ENCODE data around the gene TSPAN14. TPM values are rescaled to one million over a fixed set of nuclear protein-coding genes. Genes with fewer than 3 reads are reported as not detected.

The TSPAN14 gene
- total RNA-seq, 1 experiment from 2014 or later: not detected

- TF ChIP-seq EZH2 (IDR thresholded peaks at IDR 0.05; ENCODE audit: low read length, unreplicated experiment) (no peak), EZH2phosphoT487 (IDR thresholded peaks at IDR 0.05; ENCODE audit: borderline replicate concordance, low read length) (no peak)
- no peaks in the 10 kb centered on the region for H3K4me1 ChIP-seq (ENCODE audit: insufficient read depth, low read length)
- no TSS peak for BruUV-seq (replicated peaks)
- DNase-seq (no peak), ATAC-seq (no peak)
- H3K9me2 ChIP-seq (replicated peaks; ENCODE audit: low read length): no peaks in the 10 kb centered on the region
- no peak overlapping the region for H2AFZ ChIP-seq (ENCODE audit: low read length)
- no peaks in the 10 kb centered on the region for H3K27me3 ChIP-seq (ENCODE audit: low read length)
- no peak overlapping the region for H3K9ac ChIP-seq (ENCODE audit: low read length)
- no peaks in the 10 kb centered on the region for H4K20me1 ChIP-seq (ENCODE audit: low read length)
- H3K79me2 ChIP-seq (ENCODE audit: low read length): no peaks in the 10 kb centered on the region
- H3K4me2 ChIP-seq (ENCODE audit: low read length): no peak overlapping the region
- H3F3A ChIP-seq (ENCODE audit: low read length, unreplicated experiment): no peaks in the 10 kb centered on the region
- no peaks in the 10 kb centered on the region for H3K9me3 ChIP-seq (ENCODE audit: low read length)
- H3K27ac ChIP-seq (ENCODE audit: low read length): no peak overlapping the region
- POLR2A ChIA-PET (ENCODE audit: unreplicated experiment): no interaction called here
- H3K36me3 ChIP-seq (ENCODE audit: low read depth, low read length): no peaks in the 10 kb centered on the region
- intact Hi-C loops (cut with micrococcal nuclease): no loop called here
- no peak overlapping the region for H3K4me3 ChIP-seq (ENCODE audit: low read length)
- CTCF ChIA-PET: no interaction called here
Observed at GRCh38 chr10:80504158-80504811, 50.2 kb downstream of the TSPAN14 start.

DNA sequence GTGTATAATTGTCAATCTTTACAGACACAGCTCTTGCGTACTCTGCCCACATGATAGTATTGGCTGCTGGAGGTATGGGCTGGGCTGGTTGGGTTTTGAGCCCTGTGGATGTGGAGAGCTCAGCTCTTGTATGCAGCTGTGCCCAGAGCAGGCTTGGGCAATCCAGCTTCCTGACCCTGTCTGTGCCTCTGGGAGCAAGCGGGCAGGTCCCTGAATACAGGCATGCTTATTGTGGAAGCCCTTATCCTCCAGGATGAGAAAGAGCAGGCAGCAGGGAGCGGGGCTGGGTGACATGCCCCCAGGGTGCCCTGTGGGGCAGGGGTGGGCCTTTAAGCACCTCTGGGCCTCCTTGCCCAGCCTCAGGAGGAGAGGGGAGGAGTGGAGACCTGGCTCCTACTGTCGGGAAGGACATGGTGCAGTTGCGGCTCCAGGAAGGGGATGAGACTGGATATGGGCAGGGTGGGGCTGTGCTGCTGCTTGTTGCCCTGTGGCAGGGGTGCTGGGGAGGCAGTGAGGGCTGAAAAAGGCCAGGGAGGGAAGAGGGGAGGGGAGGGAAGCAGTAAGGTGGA is 50.9 kb downstream of the TSPAN14 start:
- H3K4me3 ChIP-seq (ENCODE audit: low read length): no peak overlapping the region
- no peak overlapping the region for H3K27ac ChIP-seq (ENCODE audit: low read length)
- H3K4me2 ChIP-seq (ENCODE audit: low read length): no peak overlapping the region
- no peak for DNase-seq
- BruUV-seq (replicated peaks): no TSS peak
- no peaks in the 10 kb centered on the region for H3K36me3 ChIP-seq (ENCODE audit: low read depth, low read length)
- TF ChIP-seq, protein P1, sequence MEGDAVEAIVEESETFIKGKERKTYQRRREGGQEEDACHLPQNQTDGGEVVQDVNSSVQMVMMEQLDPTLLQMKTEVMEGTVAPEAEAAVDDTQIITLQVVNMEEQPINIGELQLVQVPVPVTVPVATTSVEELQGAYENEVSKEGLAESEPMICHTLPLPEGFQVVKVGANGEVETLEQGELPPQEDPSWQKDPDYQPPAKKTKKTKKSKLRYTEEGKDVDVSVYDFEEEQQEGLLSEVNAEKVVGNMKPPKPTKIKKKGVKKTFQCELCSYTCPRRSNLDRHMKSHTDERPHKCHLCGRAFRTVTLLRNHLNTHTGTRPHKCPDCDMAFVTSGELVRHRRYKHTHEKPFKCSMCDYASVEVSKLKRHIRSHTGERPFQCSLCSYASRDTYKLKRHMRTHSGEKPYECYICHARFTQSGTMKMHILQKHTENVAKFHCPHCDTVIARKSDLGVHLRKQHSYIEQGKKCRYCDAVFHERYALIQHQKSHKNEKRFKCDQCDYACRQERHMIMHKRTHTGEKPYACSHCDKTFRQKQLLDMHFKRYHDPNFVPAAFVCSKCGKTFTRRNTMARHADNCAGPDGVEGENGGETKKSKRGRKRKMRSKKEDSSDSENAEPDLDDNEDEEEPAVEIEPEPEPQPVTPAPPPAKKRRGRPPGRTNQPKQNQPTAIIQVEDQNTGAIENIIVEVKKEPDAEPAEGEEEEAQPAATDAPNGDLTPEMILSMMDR (conservative IDR thresholded peaks at IDR 0.05; ENCODE audit: low read depth, low read length): no peak
- TF ChIP-seq EZH2phosphoT487 (IDR thresholded peaks at IDR 0.05; ENCODE audit: borderline replicate concordance, low read length): no peak
- TF ChIP-seq EZH2 (IDR thresholded peaks at IDR 0.05; ENCODE audit: low read length, unreplicated experiment): no peak
- no peaks in the 10 kb centered on the region for H4K20me1 ChIP-seq (ENCODE audit: low read length)
- H2AFZ ChIP-seq (ENCODE audit: low read length): no peak overlapping the region
- H3K9ac ChIP-seq (ENCODE audit: low read length): no peak overlapping the region
- ATAC-seq: no peak
- no peaks in the 10 kb centered on the region for H3F3A ChIP-seq (ENCODE audit: low read length, unreplicated experiment)
- POLR2A ChIA-PET (ENCODE audit: unreplicated experiment): no interaction called here
- H3K9me2 ChIP-seq (replicated peaks; ENCODE audit: low read length): no peaks in the 10 kb centered on the region
- no peaks in the 10 kb centered on the region for H3K4me1 ChIP-seq (ENCODE audit: insufficient read depth, low read length)
- H3K79me2 ChIP-seq (ENCODE audit: low read length): no peaks in the 10 kb centered on the region
- no peaks in the 10 kb centered on the region for H3K9me3 ChIP-seq (ENCODE audit: low read length)
- intact Hi-C loops (cut with micrococcal nuclease): no loop called here
- CTCF ChIA-PET: no interaction called here
- no peaks in the 10 kb centered on the region for H3K27me3 ChIP-seq (ENCODE audit: low read length)

DNA sequence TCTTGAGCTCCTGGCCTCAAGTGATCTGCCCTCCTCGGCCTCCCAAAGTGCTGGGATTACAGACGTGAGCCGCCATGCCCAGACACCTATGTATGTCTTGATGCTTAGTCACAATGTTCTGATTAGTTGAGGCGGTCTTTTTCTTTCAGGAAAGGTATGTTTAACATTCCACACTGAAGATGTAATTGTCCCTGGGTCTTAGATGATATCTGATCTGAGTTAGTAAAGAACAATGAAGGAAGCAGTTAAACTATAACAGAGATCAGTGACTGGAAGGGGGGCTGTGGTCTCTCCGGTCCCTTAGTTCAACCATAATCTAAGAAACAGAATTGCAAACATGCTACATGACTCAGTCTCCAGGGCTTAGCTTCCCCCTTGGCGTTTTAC is 52.1 kb downstream of the TSPAN14 start:
- Histone ChIP-seq H3K4me1 (ENCODE audit: insufficient read depth, low read length) (no peaks in the 10 kb centered on the region), H3K9me3 (ENCODE audit: low read length) (no peaks in the 10 kb centered on the region), H3K9me2 (replicated peaks; ENCODE audit: low read length) (no peaks in the 10 kb centered on the region), H3K79me2 (ENCODE audit: low read length) (no peaks in the 10 kb centered on the region), H3K4me2 (ENCODE audit: low read length) (no peak overlapping the region), H3K4me3 (ENCODE audit: low read length) (no peak overlapping the region), H3K36me3 (ENCODE audit: low read depth, low read length) (no peaks in the 10 kb centered on the region), H3K27me3 (ENCODE audit: low read length) (no peaks in the 10 kb centered on the region), H3K9ac (ENCODE audit: low read length) (no peak overlapping the region), H2AFZ (ENCODE audit: low read length) (no peak overlapping the region), H3F3A (ENCODE audit: low read length, unreplicated experiment) (no peaks in the 10 kb centered on the region), H3K27ac (ENCODE audit: low read length) (no peak overlapping the region), H4K20me1 (ENCODE audit: low read length) (no peaks in the 10 kb centered on the region)
- CTCF ChIA-PET: no interaction called here
- POLR2A ChIA-PET (ENCODE audit: unreplicated experiment): no interaction called here
- DNase-seq: no peak
- no peak for ATAC-seq
- intact Hi-C loops (cut with micrococcal nuclease): no loop called here
- BruUV-seq (replicated peaks): no TSS peak
- TF ChIP-seq EZH2phosphoT487 (IDR thresholded peaks at IDR 0.05; ENCODE audit: borderline replicate concordance, low read length) (no peak), EZH2 (IDR thresholded peaks at IDR 0.05; ENCODE audit: low read length, unreplicated experiment) (no peak)
- TF ChIP-seq, protein P1 (conservative IDR thresholded peaks at IDR 0.05; ENCODE audit: low read depth, low read length): no peak

Measured in PC-3 (cell line).